ENCODE results near the gene SCUBE1.

Gene SCUBE1

DNA sequence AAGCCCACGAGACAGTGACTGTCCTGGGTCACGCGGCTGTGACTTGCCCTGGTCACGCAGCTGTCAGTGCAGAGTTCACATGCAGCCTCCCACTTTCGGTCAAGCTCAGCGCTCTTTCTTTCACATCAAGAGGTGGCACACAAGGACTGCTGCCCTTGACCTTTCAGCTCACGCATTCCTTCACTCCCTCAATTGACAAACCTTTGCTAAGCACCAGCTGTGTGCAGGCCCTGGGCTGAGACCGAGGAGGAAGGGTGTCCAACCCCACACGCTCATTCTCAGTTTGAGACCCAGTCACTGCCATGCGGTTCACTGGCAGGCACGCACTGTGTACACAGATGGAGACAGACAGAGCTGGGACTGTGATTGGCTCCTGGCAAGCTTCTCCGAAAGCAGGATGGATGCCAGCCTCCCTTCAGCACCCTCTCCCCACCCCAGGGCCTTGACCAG is 70.3 kb downstream of the SCUBE1 start:
- H3K4me1 Mint-ChIP-seq (ENCODE audit: low read depth in 2 of 2): peaks cover 5 to 11% of the 10 kb centered on the region in 2 donors
- H3K36me3 Mint-ChIP-seq (ENCODE audit: insufficient read depth): no peaks in the 10 kb centered on the region
- H3K4me3 Mint-ChIP-seq: no peak overlapping the region
- no peak for DNase-seq
- ATAC-seq (replicated peaks): no peak
- H3K27me3 Mint-ChIP-seq: peaks cover 8 to 23% of the 10 kb centered on the region in 2 donors
- no peak overlapping the region for H3K27ac Mint-ChIP-seq
- H3K9me3 Mint-ChIP-seq: no peaks in the 10 kb centered on the region

GRCh38 chr22:43272301-43272700 is 70.9 kb downstream of the SCUBE1 start:
- H3K4me1 Mint-ChIP-seq (ENCODE audit: low read depth in 2 of 2): peaks cover 5 to 11% of the 10 kb centered on the region in 2 donors
- DNase-seq: no peak
- peaks cover 8 to 23% of the 10 kb centered on the region in 2 donors for H3K27me3 Mint-ChIP-seq
- no peaks in the 10 kb centered on the region for H3K36me3 Mint-ChIP-seq (ENCODE audit: insufficient read depth)
- no peak overlapping the region for H3K4me3 Mint-ChIP-seq
- no peaks in the 10 kb centered on the region for H3K9me3 Mint-ChIP-seq
- no peak overlapping the region for H3K27ac Mint-ChIP-seq
- no peak for ATAC-seq (replicated peaks)

- Mint-ChIP-seq H3K36me3 (ENCODE audit: insufficient read depth) (no peaks in the 10 kb centered on the region), H3K27ac (no peak overlapping the region), H3K4me1 (ENCODE audit: low read depth in 2 of 2) (peaks cover 5 to 10% of the 10 kb centered on the region in 2 donors), H3K9me3 (no peaks in the 10 kb centered on the region), H3K27me3 (peaks cover 7 to 13% of the 10 kb centered on the region in 2 donors), H3K4me3 (no peak overlapping the region)
- ATAC-seq (replicated peaks): no peak
- no peak for DNase-seq
These were observed 72.2 kb downstream of the SCUBE1 start for GRCh38 chr22:43270949-43271348.

DNA sequence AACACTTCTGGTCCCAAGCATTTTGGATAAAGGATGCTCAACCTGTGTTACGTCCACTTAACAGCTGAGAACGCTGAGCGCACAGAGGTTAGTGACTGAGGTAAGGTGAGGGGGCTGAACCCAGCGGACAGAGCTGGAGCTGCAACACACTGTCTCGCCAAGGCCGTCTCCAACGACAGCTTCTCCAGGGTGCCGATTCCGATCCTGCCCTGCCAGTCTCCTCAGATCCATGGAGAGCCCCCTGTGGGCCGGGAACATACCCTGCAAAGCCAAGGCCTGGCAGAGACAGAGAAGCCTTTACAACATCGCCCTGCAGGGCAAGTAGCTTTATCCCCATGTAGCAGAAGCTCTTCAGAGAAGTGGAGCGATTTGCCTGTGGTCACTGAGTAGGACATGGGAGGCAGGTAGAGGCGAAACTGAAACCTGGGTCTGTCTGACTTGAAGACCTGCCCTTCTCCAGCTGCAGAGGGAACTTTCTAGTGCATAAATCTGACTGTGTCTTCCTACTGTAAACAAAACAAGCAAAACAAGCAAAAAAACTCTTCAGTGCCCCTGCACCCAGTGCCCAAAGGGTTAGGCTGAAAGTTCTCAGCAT is 72.8 kb downstream of the SCUBE1 start:
- H3K9me3 Mint-ChIP-seq: no peaks in the 10 kb centered on the region
- H3K4me1 Mint-ChIP-seq (ENCODE audit: low read depth in 2 of 2): peaks cover 7 to 10% of the 10 kb centered on the region in 2 donors
- H3K27me3 Mint-ChIP-seq: peaks cover 2 to 7% of the 10 kb centered on the region in 2 donors
- DNase-seq: no peak
- no peak overlapping the region for H3K27ac Mint-ChIP-seq
- H3K36me3 Mint-ChIP-seq (ENCODE audit: insufficient read depth): no peaks in the 10 kb centered on the region
- H3K4me3 Mint-ChIP-seq: no peak overlapping the region
- ATAC-seq (replicated peaks): no peak

GRCh38 chr22:43269646-43270045 is 73.5 kb downstream of the SCUBE1 start:
- DNase-seq (no peak), ATAC-seq (replicated peaks) (no peak)
- Mint-ChIP-seq H3K4me3 (no peak overlapping the region), H3K9me3 (no peaks in the 10 kb centered on the region), H3K36me3 (ENCODE audit: insufficient read depth) (no peaks in the 10 kb centered on the region), H3K27ac (peak overlapping the region in 1 of 2 donors; percentile 29), H3K4me1 (ENCODE audit: low read depth in 2 of 2) (peaks cover 14 to 15% of the 10 kb centered on the region in 2 donors), H3K27me3 (no peaks in the 10 kb centered on the region)

DNA sequence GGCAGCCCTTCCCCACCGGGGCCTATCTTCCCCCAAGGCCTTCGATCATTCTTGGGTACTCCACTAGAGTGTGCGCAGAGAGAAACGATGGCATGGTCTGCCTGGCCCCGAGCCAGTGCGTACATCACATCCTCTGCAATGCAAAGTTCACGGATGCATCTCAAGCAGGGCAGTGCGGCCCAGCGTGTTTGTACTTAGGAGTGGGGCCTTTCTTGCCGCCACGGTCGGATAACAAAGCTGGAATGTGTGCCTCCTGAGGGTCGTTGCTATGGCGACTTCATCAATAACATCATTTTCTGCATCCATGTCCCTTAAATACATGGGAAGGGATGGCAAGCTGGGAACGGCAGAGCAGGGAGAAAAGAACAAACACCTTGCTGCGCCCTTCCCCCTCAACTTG is 73.9 kb downstream of the SCUBE1 start:
- peaks cover 17% of the 10 kb centered on the region in 2 donors for H3K4me1 Mint-ChIP-seq (ENCODE audit: low read depth in 2 of 2)
- peak overlapping the region in 1 of 2 donors; percentile 29 for H3K27ac Mint-ChIP-seq
- ATAC-seq (replicated peaks): no peak
- no peaks in the 10 kb centered on the region for H3K9me3 Mint-ChIP-seq
- H3K4me3 Mint-ChIP-seq: no peak overlapping the region
- H3K27me3 Mint-ChIP-seq: no peaks in the 10 kb centered on the region
- H3K36me3 Mint-ChIP-seq (ENCODE audit: insufficient read depth): no peaks in the 10 kb centered on the region
- no peak for DNase-seq

DNA sequence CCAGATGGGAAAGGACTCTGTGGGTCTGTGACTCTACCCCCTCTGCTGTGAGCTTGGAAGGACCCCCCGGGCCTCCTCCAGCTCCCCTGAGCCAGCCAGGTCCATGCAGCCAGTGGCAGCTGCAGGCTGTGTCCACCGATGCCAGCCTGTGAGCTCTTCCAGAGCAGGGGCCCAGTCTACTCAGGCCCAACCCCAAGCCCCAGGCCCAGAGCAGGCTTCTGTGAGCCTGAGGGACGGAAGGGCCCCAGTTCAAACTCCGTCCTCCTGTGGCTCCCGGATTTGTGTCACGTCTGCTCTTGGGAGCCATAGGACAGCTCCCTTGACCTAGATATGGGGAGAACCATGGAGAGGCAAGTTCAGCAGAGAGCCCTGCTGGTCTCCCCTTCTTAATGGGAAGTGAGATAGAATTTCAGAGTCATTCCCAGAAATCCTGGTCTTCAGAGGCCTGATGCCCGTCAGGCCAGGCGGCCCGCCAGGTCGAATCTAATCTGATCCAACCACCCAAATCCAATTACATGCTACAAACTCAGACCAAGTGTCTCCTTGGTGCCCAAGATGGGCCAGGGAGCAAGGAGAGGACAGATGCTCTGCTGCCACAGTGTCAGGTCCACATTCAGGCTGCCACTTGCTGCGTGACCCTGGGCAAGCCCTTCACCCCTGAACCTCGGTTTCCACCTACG is 75.1 kb downstream of the SCUBE1 start:
- H3K4me1 Mint-ChIP-seq (ENCODE audit: low read depth in 2 of 2): peaks cover 24% of the 10 kb centered on the region in 2 donors
- H3K9me3 Mint-ChIP-seq: no peaks in the 10 kb centered on the region
- no peaks in the 10 kb centered on the region for H3K27me3 Mint-ChIP-seq
- DNase-seq (no peak), ATAC-seq (replicated peaks) (no peak)
- H3K27ac Mint-ChIP-seq: peak overlapping the region; percentile 29 to 54
- peaks cover 7% of the 10 kb centered on the region for H3K36me3 Mint-ChIP-seq (ENCODE audit: insufficient read depth)
- no peak overlapping the region for H3K4me3 Mint-ChIP-seq

DNA sequence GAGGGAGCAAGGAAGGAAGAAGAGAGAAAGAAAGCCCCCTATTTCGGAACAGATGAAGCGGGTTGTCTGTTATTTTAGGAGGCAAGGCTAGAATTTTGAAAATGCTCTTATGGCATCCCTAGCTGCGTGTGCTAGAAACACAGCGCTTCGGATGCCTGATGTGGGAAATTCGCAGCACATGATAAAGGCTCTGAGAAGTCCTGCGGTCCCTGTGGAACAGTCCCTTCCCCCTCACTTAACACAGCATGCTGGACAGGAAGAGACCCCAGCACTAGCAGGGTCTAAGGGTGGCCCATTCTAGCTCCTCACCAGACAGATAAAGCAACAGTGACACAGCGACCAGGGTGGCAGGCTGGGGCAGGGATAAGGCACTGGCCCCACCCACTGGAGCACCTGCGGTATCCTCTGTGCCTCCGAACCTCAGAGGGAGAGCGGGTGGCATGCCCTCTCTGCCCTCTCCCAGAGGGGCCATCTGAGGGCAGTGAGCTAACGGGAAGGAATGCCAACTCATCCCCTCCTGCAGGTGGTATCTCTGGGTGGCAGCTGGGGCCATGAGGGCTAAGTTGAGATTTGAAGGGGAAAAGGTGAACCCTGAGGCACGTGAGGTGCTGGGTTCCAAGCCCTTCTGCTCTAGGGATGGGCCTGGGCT is 75.7 kb downstream of the SCUBE1 start:
- Mint-ChIP-seq H3K36me3 (ENCODE audit: insufficient read depth) (peaks cover 9% of the 10 kb centered on the region), H3K27ac (no peak overlapping the region), H3K27me3 (no peaks in the 10 kb centered on the region), H3K4me3 (no peak overlapping the region), H3K4me1 (ENCODE audit: low read depth in 2 of 2) (peaks cover 26 to 31% of the 10 kb centered on the region in 2 donors), H3K9me3 (no peaks in the 10 kb centered on the region)
- ATAC-seq (replicated peaks) (no peak), DNase-seq (no peak)

- ATAC-seq (replicated peaks) (no peak), DNase-seq (no peak)
- Mint-ChIP-seq H3K9me3 (no peaks in the 10 kb centered on the region), H3K36me3 (ENCODE audit: insufficient read depth) (peaks cover 12% of the 10 kb centered on the region), H3K27me3 (no peaks in the 10 kb centered on the region), H3K27ac (no peak overlapping the region), H3K4me3 (no peak overlapping the region), H3K4me1 (ENCODE audit: low read depth in 2 of 2) (peaks cover 26 to 30% of the 10 kb centered on the region in 2 donors)
These were observed 77.1 kb downstream of the SCUBE1 start for GRCh38 chr22:43266076-43266475.

- DNase-seq (peak; percentile 85 to 87 (median 86)), ATAC-seq (replicated peaks) (peak; percentile 82)
- Mint-ChIP-seq H3K4me1 (ENCODE audit: low read depth in 2 of 2) (peaks cover 26 to 28% of the 10 kb centered on the region in 2 donors), H3K4me3 (peak overlapping the region; percentile 86 to 91), H3K9me3 (no peaks in the 10 kb centered on the region), H3K27ac (peak overlapping the region; percentile 98 to 99), H3K36me3 (ENCODE audit: insufficient read depth) (peaks cover 12% of the 10 kb centered on the region), H3K27me3 (no peaks in the 10 kb centered on the region)
These were observed 79.3 kb downstream of the SCUBE1 start for GRCh38 chr22:43263645-43264514.

- DNase-seq: peak; percentile 57 to 62 (median 59)
- Mint-ChIP-seq H3K27me3 (no peaks in the 10 kb centered on the region), H3K4me1 (ENCODE audit: low read depth in 2 of 2) (peaks cover 26 to 30% of the 10 kb centered on the region in 2 donors), H3K4me3 (peak overlapping the region; percentile 86 to 91), H3K27ac (peak overlapping the region; percentile 98 to 99), H3K9me3 (no peaks in the 10 kb centered on the region), H3K36me3 (ENCODE audit: insufficient read depth) (peaks cover 12% of the 10 kb centered on the region)
- peak; percentile 69 for ATAC-seq (replicated peaks)
These were observed 80.1 kb downstream of the SCUBE1 start for GRCh38 chr22:43262990-43263644.

GRCh38 chr22:43260331-43261231 is 82.6 kb downstream of the SCUBE1 start:
- Mint-ChIP-seq H3K27ac (no peak overlapping the region), H3K36me3 (ENCODE audit: insufficient read depth) (peaks cover 12% of the 10 kb centered on the region), H3K4me3 (no peak overlapping the region), H3K27me3 (peaks cover 0 to 10% of the 10 kb centered on the region in 2 donors), H3K4me1 (ENCODE audit: low read depth in 2 of 2) (peaks cover 42 to 43% of the 10 kb centered on the region in 2 donors), H3K9me3 (no peaks in the 10 kb centered on the region)
- ATAC-seq (replicated peaks): no peak
- no peak for DNase-seq

Measured in effector memory CD8-positive, alpha-beta T cell (primary cell).